ENCODE measurements around the gene SORCS2.

Gene SORCS2

GRCh38 chr4:7165874-7166201, 26.5 kb upstream of the SORCS2 start:
- Histone ChIP-seq H3F3A (ENCODE audit: control insufficient read depth, insufficient read depth) (no peaks in the 10 kb centered on the region), H4K20me1 (ENCODE audit: control insufficient read depth, insufficient read depth, low read depth, low read length) (no peaks in the 10 kb centered on the region)

GRCh38 chr4:7166237-7166636, 26.1 kb upstream of the SORCS2 start:
- H3K36me3 ChIP-seq (ENCODE audit: control insufficient read depth, low read length): no peaks in the 10 kb centered on the region
- H3K79me2 ChIP-seq (ENCODE audit: control insufficient read depth, low read length): no peaks in the 10 kb centered on the region
- H3K4me1 ChIP-seq (ENCODE audit: control insufficient read depth, low read length): peaks cover 14% of the 10 kb centered on the region
- H4K20me1 ChIP-seq (ENCODE audit: control insufficient read depth, insufficient read depth, low read depth, low read length): no peaks in the 10 kb centered on the region
- H3K27me3 ChIP-seq (ENCODE audit: control insufficient read depth, low read length): peaks cover 3% of the 10 kb centered on the region; the same call in 1 of the 2 replicates
- H3F3A ChIP-seq (ENCODE audit: control insufficient read depth, insufficient read depth): no peaks in the 10 kb centered on the region
- H3K9me2 ChIP-seq (replicated peaks; ENCODE audit: control insufficient read depth, low read length): no peaks in the 10 kb centered on the region
- no peak for TF ChIP-seq EZH2phosphoT487 (IDR thresholded peaks at IDR 0.05; ENCODE audit: borderline replicate concordance, low read length)
- TF ChIP-seq CTCF (IDR thresholded peaks at IDR 0.05; ENCODE audit: low read depth, low read length, poor library complexity, severe bottlenecking): no peak
- H3K27ac ChIP-seq (ENCODE audit: low read depth, low read length): no peak overlapping the region
- H3K4me3 ChIP-seq (ENCODE audit: low read length): no peak overlapping the region
- H3K4me2 ChIP-seq (ENCODE audit: low read length): no peak overlapping the region
- H3K9me3 ChIP-seq (ENCODE audit: control insufficient read depth, insufficient read depth, low read length): no peaks in the 10 kb centered on the region

More at GRCh38 chr4:7165874-7166201, 26.5 kb upstream of the SORCS2 start:
- Histone ChIP-seq H3K9me2 (replicated peaks; ENCODE audit: control insufficient read depth, low read length) (no peaks in the 10 kb centered on the region), H3K4me1 (ENCODE audit: control insufficient read depth, low read length) (peaks cover 12% of the 10 kb centered on the region), H3K27ac (ENCODE audit: low read depth, low read length) (no peak overlapping the region), H3K36me3 (ENCODE audit: control insufficient read depth, low read length) (no peaks in the 10 kb centered on the region), H3K9me3 (ENCODE audit: control insufficient read depth, insufficient read depth, low read length) (no peaks in the 10 kb centered on the region), H3K27me3 (ENCODE audit: control insufficient read depth, low read length) (peaks cover 3% of the 10 kb centered on the region; the same call in 1 of the 2 replicates), H3K4me3 (ENCODE audit: low read length) (no peak overlapping the region), H3K79me2 (ENCODE audit: control insufficient read depth, low read length) (no peaks in the 10 kb centered on the region), H3K4me2 (ENCODE audit: low read length) (no peak overlapping the region)
- no peak for TF ChIP-seq EZH2phosphoT487 (IDR thresholded peaks at IDR 0.05; ENCODE audit: borderline replicate concordance, low read length)
- no peak for TF ChIP-seq CTCF (IDR thresholded peaks at IDR 0.05; ENCODE audit: low read depth, low read length, poor library complexity, severe bottlenecking)

GRCh38 chr4:7166981-7167700, 25.2 kb upstream of the SORCS2 start:
- no peak overlapping the region for H3K27ac ChIP-seq (ENCODE audit: low read depth, low read length)
- no peaks in the 10 kb centered on the region for H3K9me2 ChIP-seq (replicated peaks; ENCODE audit: control insufficient read depth, low read length)
- H3F3A ChIP-seq (ENCODE audit: control insufficient read depth, insufficient read depth): no peaks in the 10 kb centered on the region
- H3K9me3 ChIP-seq (ENCODE audit: control insufficient read depth, insufficient read depth, low read length): no peaks in the 10 kb centered on the region
- H3K27me3 ChIP-seq (ENCODE audit: control insufficient read depth, low read length): peaks cover 3% of the 10 kb centered on the region; the same call in 1 of the 2 replicates
- no peak overlapping the region for H3K4me2 ChIP-seq (ENCODE audit: low read length)
- H3K4me1 ChIP-seq (ENCODE audit: control insufficient read depth, low read length): peaks cover 18% of the 10 kb centered on the region
- H3K36me3 ChIP-seq (ENCODE audit: control insufficient read depth, low read length): no peaks in the 10 kb centered on the region
- H4K20me1 ChIP-seq (ENCODE audit: control insufficient read depth, insufficient read depth, low read depth, low read length): no peaks in the 10 kb centered on the region
- TF ChIP-seq CTCF (IDR thresholded peaks at IDR 0.05; ENCODE audit: low read depth, low read length, poor library complexity, severe bottlenecking) (no peak), EZH2phosphoT487 (IDR thresholded peaks at IDR 0.05; ENCODE audit: borderline replicate concordance, low read length) (no peak)
- no peak overlapping the region for H3K4me3 ChIP-seq (ENCODE audit: low read length)
- H3K79me2 ChIP-seq (ENCODE audit: control insufficient read depth, low read length): no peaks in the 10 kb centered on the region

Data from DOHH2 (cell line).